ENCODE data around the gene OR2J3.
"Not testable (repeated sequence)": the region's sequence is repeated elsewhere in the genome, so short reads cannot be mapped to it uniquely, and the experiment has no call there.

GRCh38 chr6:29155182-29155581 lies 47.3 kb downstream of the OR2J3 start:
- TF ChIP-seq YY1 (IDR thresholded peaks at IDR 0.05; ENCODE audit: insufficient read depth, insufficient read length); ZNF274 (IDR thresholded peaks at IDR 0.05; ENCODE audit: low read depth, low read length): not testable (repeated sequence)
